Large intestine (tissue), 3 donors: ENCODE results near the gene SULT2B1. TPM values are rescaled to one million over a fixed set of nuclear protein-coding genes. Genes with fewer than 3 reads are reported as not detected.
"Not testable (repeated sequence)": the region's sequence is repeated elsewhere in the genome, so short reads cannot be mapped to it uniquely, and the experiment has no call there.

Source experiments
- DNase-seq, 2 donors: peaks; one replicate each; pipeline versions ENCODE4 v3.0.0 to v3.0.0-alpha.2; 2013
- H3K27ac ChIP-seq: one replicate; pipeline ENCODE4 v1.5.1; 2013; ENCODE audit warnings: low read length
- H3K27me3 ChIP-seq: 2 replicates; pipeline ENCODE4 v1.6.1; 2013; ENCODE audit warnings: low read length; ENCODE audit not compliant: control insufficient read depth, insufficient read depth
- H3K36me3 ChIP-seq: 2 replicates; pipeline ENCODE4 v1.6.1; 2013; ENCODE audit warnings: low read length; ENCODE audit not compliant: control insufficient read depth, insufficient read depth
- H3K4me1 ChIP-seq: one replicate; pipeline ENCODE4 v1.6.1; 2013; ENCODE audit warnings: low read length; ENCODE audit not compliant: control insufficient read depth, insufficient read depth
- H3K4me3 ChIP-seq: one replicate; pipeline ENCODE4 v1.5.1; 2013; ENCODE audit warnings: low read length
- H3K9me3 ChIP-seq: one replicate; pipeline ENCODE4 v1.6.1; 2013; ENCODE audit warnings: mild to moderate bottlenecking, low read depth, low read length, moderate library complexity; ENCODE audit not compliant: control insufficient read depth
- WGBS: methylation state at CpG from one replicate; pipeline ENCODE4 v1.1.5; 2013; ENCODE audit warnings: low lambda C conversion rate; ENCODE audit not compliant: insufficient coverage; 5-methylcytosine and 5-hydroxymethylcytosine counted together
- polyA plus RNA-seq: library from polyadenylated mRNA; unstranded; fragments of 120-200 nt; gene quantifications from one replicate; pipeline ENCODE4 v1.2.1, GENCODE V29; 2013

SULT2B1 gene
- polyA plus RNA-seq, 1 donor = 1.0 TPM

GRCh38 chr19:48558018-48558684 lies 6.2 kb downstream of the SULT2B1 start:
- Histone ChIP-seq H3K36me3 (no peaks in the 10 kb centered on the region), H3K27ac (peak overlapping the region; percentile 78), H3K27me3 (no peaks in the 10 kb centered on the region), H3K4me1 (peaks cover 37% of the 10 kb centered on the region), H3K4me3 (no peak overlapping the region), H3K9me3 (no peaks in the 10 kb centered on the region)
- peak; percentile 98 to 99 for DNase-seq
- no CpG with 5 or more reads among the region's 27 CpGs for WGBS

- Histone ChIP-seq H3K36me3 (no peaks in the 10 kb centered on the region), H3K27ac (no peak overlapping the region), H3K4me3 (no peak overlapping the region), H3K4me1 (peaks cover 20% of the 10 kb centered on the region), H3K27me3 (no peaks in the 10 kb centered on the region), H3K9me3 (no peaks in the 10 kb centered on the region)
- DNase-seq = no peak
- whole genome bisulfite sequencing = no CpG with 5 or more reads among the region's 6 CpGs
Observed at GRCh38 chr19:48560095-48560530, 8.1 kb downstream of the SULT2B1 start.

GRCh38 chr19:48561412-48561811 lies 9.4 kb downstream of the SULT2B1 start:
- no CpG with 5 or more reads among the region's 11 CpGs for WGBS
- DNase-seq = no peak

DNA sequence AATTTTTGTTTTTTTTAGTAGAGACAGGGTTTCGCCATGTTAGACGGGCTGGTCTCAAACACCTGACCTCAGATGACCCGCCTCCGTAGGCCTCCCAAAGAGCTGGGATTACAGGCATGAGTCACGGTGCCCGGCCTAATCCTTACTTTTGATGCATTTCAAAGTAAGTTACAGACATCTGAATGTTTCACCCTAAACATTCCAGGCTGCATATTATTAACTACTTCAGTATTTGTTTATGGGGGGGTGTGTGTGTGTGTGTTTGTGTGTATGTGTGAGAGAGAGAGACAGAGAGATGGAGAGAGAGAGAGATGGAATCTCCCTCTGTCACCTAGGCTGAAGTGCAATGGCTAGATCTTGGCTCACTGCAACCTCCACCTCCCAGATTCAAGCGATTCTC lies 13.1 kb downstream of the SULT2B1 start:
- Histone ChIP-seq H3K9me3 (no peaks in the 10 kb centered on the region), H3K4me3 (no peak overlapping the region)

More at GRCh38 chr19:48561412-48561811, 9.4 kb downstream of the SULT2B1 start:
- Histone ChIP-seq H3K9me3 (no peaks in the 10 kb centered on the region), H3K27me3 (no peaks in the 10 kb centered on the region), H3K27ac (no peak overlapping the region), H3K4me3 (no peak overlapping the region), H3K4me1 (peaks cover 14% of the 10 kb centered on the region), H3K36me3 (no peaks in the 10 kb centered on the region)

DNA sequence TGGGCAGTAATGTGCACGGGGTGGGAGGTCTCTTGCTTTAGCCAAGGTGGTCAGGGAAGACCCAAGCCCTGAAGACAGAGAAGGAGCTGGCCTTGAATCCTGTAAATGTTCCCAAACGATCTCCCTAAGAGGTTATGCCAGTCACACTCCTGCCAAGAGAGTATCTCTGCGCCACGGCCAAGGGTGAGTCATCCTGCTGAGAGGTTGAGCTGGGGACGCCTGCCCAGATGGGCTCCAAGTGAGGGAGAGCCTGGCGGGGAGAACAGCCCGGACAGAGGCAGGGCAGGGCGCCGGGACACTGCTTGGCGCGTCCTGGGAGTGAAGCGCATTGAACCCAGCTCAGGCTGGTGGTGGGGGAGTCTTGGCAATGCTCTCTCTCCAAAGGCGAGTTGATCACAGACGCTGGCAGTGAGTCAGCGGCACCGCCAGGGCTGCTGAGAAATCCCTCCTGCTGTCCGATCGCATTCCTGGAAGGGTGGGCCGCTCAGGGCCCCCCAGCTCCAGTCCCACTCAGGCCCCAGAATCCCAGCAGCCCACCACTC lies 16.4 kb downstream of the SULT2B1 start:
- Histone ChIP-seq H3K9me3 (no peaks in the 10 kb centered on the region), H3K27me3 (no peaks in the 10 kb centered on the region), H3K4me3 (no peak overlapping the region), H3K27ac (no peak overlapping the region), H3K36me3 (no peaks in the 10 kb centered on the region), H3K4me1 (peaks cover 3% of the 10 kb centered on the region)
- peak in 1 of 2 donors; percentile 62 for DNase-seq
- WGBS = 20% methylated on average over 1 of the region's 19 CpGs

More for the DNA sequence above, 13.1 kb downstream of the SULT2B1 start:
- H3K27ac ChIP-seq = no peak overlapping the region
- no peak for DNase-seq
- no CpG with 5 or more reads among the region's 7 CpGs for WGBS
- H3K27me3 ChIP-seq = no peaks in the 10 kb centered on the region
- H3K36me3 ChIP-seq = no peaks in the 10 kb centered on the region
- H3K4me1 ChIP-seq = peaks cover 3% of the 10 kb centered on the region

DNA sequence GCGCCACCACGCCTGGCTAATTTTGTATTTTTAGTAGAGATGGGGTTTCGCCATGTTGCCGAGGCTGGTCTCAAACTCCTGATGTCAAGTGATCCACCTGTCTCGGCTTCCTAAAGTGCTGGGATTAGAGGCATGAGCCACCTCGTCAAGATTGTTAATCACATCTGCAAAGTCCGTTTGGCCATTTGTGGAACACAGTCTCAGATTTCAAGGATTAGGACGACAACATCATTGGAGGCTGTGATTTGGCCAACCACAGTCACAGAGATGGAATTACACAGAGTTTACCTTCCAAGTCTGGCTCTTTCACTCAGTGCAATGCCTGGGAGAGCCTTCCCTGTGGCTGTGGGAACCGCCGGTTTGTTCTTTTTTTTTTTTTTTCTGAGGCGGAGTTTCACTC lies 17.8 kb downstream of the SULT2B1 start:
- WGBS = no CpG with 5 or more reads among the region's 11 CpGs
- Histone ChIP-seq H3K4me1 (peaks cover 3% of the 10 kb centered on the region), H3K9me3 (no peaks in the 10 kb centered on the region), H3K27ac (no peak overlapping the region), H3K4me3 (no peak overlapping the region), H3K27me3 (no peaks in the 10 kb centered on the region), H3K36me3 (no peaks in the 10 kb centered on the region)
- DNase-seq = no peak

GRCh38 chr19:48571378-48572162 lies 19.6 kb downstream of the SULT2B1 start:
- Histone ChIP-seq H3K4me3 (no peak overlapping the region), H3K9me3 (no peaks in the 10 kb centered on the region), H3K27me3 (no peaks in the 10 kb centered on the region), H3K36me3 (no peaks in the 10 kb centered on the region), H3K27ac (no peak overlapping the region), H3K4me1 (peaks cover 3% of the 10 kb centered on the region)
- DNase-seq = no peak
- WGBS = no CpG with 5 or more reads among the region's 5 CpGs

GRCh38 chr19:48573163-48573505 lies 21.2 kb downstream of the SULT2B1 start:
- Histone ChIP-seq H3K27me3 (no peaks in the 10 kb centered on the region), H3K4me3 (no peak overlapping the region), H3K4me1 (peaks cover 3% of the 10 kb centered on the region), H3K27ac (no peak overlapping the region), H3K9me3 (no peaks in the 10 kb centered on the region), H3K36me3 (no peaks in the 10 kb centered on the region)
- WGBS = no CpG with 5 or more reads among the region's 12 CpGs
- no peak for DNase-seq

DNA sequence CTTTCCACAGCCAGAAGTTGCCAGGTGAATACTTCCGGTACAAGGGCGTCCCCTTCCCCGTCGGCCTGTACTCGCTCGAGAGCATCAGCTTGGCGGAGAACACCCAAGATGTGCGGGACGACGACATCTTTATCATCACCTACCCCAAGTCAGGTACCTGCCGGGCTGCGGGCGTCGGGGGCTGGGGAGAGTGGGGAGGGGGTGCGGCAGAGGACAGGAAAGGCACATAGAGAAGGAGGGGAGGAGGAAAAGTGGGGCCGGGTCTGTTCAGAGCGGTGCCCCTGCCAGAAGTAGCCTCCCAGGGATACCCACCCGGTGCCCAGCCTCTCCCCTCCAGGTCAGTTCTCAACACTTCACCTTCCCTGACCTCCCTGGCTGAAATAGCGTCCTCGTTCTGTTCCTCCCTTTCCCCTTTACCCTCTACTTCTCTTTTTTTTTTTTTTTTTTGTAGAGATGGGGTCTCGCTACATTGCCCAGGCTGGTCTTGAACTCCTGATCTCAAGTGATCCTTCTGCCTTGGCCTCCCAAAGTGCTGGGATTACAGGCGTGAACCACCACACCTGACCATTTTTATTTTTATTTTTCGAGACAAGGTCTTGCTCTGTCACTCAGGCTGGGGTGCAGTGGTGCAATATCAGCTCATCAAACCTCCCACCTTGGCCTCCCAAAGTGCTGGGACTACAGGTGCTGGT lies 24.1 kb downstream of the SULT2B1 start:
- WGBS = no CpG with 5 or more reads among the region's 23 CpGs
- Histone ChIP-seq H3K9me3 (no peaks in the 10 kb centered on the region), H3K36me3 (no peaks in the 10 kb centered on the region), H3K27ac (no peak overlapping the region), H3K27me3 (no peaks in the 10 kb centered on the region), H3K4me3 (no peak overlapping the region), H3K4me1 (no peaks in the 10 kb centered on the region)
- no peak for DNase-seq

- not testable (repeated sequence) for H3K9me3 ChIP-seq, DNase-seq, H3K4me1 ChIP-seq, H3K4me3 ChIP-seq, H3K27me3 ChIP-seq, H3K36me3 ChIP-seq, H3K27ac ChIP-seq
- no CpG with 5 or more reads among the region's 7 CpGs for WGBS
Observed at GRCh38 chr19:48577908-48578307, 25.9 kb downstream of the SULT2B1 start.
